ENCODE data around the gene ISLR2. TPM values are rescaled to one million over a fixed set of nuclear protein-coding genes. Genes with fewer than 3 reads are reported as not detected.

Gene ISLR2
- total RNA-seq, 1 donor from 2014 or later, result not detected

DNA sequence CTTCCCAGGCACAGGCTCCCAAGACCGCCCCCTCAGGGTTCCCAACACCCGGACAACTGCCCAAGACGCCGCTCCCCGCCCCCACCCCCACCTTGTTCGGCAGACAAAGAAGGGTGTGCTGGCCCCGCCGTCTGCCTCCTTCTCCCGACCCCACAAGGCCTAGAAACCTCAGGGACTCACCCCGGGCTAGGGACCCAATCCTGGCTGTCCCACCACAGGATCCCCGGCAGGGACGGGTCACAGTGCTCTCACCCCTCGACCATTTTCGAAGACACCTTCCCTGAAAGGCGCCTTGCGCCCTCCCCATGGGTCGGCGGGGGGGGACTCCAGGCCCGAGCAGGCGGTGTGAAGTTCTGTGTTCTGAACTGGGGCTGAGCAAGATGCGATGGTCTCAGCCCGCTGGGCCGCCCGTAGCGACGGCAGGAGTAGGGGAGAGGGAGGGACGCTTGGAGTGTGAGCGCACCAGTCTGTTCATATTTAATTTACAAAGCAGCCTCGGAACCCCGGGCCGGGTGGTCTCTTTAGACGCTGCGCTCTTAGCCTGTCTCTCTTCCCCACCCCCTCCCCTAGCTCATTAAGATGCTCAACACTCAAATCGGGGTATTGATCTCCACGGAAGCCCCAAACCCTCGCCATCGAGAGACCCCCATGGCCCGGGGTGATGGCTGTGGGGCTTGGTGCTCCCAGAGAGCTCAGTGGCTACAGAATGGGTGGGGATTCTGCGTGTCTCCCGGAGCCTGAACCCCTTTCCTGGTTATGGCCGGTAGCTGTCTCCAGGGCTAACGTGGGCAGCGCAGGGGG, 1.4 kb upstream of the ISLR2 start:
- intact Hi-C loops (cut with micrococcal nuclease), result loop anchor here (5.0 kb wide), 1 partner anchor 157 kb away; no protein-coding TSS in a partner anchor

DNA sequence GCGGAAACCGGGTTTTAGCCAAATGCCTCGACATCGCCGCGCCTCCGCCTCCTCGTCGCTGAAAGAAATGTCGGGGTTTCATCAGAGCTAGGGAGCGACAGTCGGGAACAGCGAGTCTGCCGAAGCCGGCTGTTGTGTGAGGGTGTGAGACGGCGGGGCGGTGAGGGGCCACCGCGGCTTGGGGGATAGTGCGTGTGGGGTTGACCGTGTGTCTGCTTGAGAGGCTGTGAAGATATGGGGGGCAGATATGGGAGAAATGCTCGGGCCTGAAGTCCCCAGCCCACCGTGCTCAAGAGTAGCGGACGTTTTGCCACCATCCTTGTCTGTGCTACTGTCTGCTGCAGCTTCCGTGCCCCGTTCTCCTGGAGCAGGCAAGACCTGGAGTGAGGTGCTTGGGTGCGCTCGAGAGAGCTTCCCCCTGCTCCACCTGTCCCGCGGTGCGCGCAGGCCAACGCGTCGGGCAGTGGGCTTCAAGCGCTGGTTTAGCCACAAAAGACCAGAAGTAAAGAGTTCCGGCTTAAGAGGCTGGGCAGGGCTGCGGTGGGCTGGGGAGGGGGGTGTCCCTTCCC, 716 bp upstream of the ISLR2 start:
- intact Hi-C loops (cut with micrococcal nuclease), result loop anchor here (5.0 kb wide), 1 partner anchor 157 kb away; no protein-coding TSS in a partner anchor

DNA sequence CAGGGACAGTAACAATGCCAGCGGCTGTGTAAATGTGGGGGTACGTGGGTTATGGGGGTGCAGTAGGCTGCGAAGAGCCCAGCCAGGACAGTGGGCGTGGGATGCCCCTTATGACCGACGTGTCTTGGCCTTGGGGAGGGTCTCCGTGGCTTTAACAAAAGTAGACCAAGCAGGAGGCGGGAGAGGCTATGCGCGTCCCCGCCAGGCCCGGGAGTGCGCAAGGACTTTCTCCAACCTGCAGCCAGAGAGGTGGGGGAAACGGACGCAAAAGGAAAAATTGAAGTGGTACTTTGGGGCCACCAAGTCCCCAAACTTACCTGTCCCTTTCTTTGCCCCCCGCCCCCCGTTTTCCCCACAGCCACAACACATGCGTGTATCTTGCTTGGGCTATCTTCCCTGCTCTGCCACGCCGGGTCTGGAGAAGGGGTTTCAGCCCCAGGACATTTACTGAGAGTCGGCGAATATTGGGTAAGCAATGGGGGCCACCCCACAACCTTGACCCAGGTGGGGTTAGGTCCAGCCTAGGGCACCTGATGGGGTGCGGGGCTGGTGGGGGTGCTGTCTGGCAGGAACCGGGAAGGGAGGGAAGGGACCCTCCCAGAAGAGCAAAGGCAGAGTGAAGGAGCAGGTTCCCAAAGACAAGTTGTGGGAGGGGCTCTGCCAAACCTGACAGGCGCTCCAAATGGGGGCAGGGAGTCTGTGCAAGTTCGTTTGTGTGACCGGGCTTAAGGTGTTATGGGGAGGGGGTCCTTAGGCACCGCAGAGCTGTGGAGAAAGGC, 652 bp downstream of the ISLR2 start:
- intact Hi-C loops (cut with micrococcal nuclease), result no loop called here

DNA sequence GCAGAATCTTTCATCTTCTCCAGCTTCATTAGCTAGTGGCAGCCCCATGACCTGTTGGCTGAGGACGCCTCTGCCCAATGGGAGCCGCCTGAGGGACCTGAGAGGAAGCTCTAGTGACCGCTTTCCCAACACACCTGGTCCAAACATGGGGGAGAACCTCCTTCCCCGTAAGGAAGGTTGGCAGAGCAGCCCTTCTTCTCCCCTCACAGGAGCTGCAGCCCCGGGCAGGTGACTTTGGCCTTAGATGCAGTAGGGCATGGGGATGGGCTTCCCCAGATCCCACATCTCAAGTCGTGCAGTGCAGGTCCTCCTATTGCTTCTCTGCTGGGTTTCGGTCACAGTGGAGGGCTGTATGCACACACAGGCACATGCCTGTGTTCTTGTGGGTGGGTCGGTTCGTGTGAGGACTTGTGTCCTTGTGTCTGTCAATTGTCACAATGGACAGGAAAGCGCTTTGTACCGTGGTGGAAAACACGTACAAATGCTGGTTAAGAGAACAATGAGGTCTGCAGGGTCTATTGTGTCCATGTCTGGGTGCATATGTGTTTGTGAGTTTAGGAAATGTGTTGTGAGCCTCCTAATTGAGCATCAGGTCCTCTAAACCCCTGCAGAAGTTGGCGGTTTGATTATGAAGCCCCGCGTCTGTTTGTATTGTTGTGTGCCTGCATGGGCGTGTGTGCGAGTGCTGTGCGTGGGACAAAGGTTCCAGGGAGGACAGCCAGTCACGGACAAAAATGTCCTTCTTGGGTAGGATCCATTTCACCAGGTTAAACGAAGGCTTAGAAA, 1.4 kb downstream of the ISLR2 start:
- intact Hi-C loops (cut with micrococcal nuclease), result no loop called here

DNA sequence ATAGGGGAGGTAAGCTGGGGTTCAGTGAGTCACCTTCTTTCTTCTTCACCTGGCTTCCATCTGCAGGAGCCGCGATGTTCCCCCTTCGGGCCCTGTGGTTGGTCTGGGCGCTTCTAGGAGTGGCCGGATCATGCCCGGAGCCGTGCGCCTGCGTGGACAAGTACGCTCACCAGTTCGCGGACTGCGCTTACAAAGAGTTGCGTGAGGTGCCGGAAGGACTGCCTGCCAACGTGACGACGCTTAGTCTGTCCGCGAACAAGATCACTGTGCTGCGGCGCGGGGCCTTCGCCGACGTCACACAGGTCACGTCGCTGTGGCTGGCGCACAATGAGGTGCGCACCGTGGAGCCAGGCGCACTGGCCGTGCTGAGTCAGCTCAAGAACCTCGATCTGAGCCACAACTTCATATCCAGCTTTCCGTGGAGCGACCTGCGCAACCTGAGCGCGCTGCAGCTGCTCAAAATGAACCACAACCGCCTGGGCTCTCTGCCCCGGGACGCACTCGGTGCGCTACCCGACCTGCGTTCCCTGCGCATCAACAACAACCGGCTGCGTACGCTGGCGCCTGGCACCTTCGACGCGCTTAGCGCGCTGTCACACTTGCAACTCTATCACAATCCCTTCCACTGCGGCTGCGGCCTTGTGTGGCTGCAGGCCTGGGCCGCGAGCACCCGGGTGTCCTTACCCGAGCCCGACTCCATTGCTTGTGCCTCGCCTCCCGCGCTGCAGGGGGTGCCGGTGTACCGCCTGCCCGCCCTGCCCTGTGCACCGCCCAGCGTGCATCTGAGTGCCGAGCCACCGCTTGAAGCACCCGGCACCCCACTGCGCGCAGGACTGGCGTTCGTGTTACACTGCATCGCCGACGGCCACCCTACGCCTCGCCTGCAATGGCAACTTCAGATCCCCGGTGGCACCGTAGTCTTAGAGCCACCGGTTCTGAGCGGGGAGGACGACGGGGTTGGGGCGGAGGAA, 2.6 kb downstream of the ISLR2 start:
- intact Hi-C loops (cut with micrococcal nuclease), result no loop called here

DNA sequence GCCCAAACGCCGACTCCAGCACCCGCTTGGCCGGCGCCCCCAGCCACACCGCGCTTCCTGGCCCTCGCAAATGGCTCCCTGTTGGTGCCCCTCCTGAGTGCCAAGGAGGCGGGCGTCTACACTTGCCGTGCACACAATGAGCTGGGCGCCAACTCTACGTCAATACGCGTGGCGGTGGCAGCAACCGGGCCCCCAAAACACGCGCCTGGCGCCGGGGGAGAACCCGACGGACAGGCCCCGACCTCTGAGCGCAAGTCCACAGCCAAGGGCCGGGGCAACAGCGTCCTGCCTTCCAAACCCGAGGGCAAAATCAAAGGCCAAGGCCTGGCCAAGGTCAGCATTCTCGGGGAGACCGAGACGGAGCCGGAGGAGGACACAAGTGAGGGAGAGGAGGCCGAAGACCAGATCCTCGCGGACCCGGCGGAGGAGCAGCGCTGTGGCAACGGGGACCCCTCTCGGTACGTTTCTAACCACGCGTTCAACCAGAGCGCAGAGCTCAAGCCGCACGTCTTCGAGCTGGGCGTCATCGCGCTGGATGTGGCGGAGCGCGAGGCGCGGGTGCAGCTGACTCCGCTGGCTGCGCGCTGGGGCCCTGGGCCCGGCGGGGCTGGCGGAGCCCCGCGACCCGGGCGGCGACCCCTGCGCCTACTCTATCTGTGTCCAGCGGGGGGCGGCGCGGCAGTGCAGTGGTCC, 3.5 kb downstream of the ISLR2 start:
- intact Hi-C loops (cut with micrococcal nuclease), result no loop called here

DNA sequence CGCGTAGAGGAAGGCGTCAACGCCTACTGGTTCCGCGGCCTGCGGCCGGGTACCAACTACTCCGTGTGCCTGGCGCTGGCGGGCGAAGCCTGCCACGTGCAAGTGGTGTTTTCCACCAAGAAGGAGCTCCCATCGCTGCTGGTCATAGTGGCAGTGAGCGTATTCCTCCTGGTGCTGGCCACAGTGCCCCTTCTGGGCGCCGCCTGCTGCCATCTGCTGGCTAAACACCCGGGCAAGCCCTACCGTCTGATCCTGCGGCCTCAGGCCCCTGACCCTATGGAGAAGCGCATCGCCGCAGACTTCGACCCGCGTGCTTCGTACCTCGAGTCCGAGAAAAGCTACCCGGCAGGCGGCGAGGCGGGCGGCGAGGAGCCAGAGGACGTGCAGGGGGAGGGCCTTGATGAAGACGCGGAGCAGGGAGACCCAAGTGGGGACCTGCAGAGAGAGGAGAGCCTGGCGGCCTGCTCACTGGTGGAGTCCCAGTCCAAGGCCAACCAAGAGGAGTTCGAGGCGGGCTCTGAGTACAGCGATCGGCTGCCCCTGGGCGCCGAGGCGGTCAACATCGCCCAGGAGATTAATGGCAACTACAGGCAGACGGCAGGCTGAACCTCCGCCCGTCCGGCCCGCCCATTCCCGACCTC, 4.1 kb downstream of the ISLR2 start:
- intact Hi-C loops (cut with micrococcal nuclease), result loop anchor here (1.0 kb wide), 1 partner anchor 7 kb away; no protein-coding TSS in a partner anchor

DNA sequence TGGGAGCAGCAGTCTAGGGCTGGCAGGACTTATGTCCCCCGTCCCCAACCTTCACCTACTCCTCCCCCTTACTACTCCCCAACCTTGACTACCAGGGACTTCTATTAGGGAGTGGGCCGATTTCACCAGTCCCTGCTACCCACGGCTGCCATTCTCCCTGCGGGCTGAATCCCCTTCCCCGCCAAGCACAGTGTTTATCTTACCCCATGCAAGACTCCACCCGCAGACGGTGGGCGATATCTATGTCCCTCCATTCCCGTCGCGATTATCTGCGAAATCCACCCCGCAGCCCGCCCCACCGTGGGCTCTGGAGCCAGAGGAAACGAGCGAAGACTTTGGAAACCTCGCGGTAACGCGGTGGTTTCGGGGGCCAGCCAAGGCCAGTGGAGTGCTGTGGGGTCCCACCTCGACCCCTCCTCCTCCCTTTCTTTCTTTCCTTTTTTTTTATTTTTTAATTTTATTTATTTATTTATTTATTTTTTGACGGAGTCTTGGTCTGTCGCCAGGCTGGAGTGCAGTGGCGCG, 4.7 kb downstream of the ISLR2 start:
- intact Hi-C loops (cut with micrococcal nuclease), result loop anchor here (1.0 kb wide), 1 partner anchor 8 kb away; no protein-coding TSS in a partner anchor

DNA sequence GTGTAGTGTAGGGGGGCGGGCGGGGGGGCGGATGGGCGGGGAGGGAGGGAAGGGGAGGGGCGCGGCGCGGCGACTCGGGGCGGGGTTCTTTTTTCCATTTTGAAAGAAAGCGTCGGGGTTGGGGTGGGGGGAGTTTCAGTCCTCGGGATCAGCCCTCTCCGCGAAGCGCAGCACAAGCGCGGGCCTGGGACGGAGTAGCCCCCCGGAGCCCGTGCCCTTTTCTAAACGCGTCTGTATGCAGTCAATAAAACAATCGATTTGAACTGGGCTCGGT, 6.1 kb downstream of the ISLR2 start:
- intact Hi-C loops (cut with micrococcal nuclease), result no loop called here

DNA sequence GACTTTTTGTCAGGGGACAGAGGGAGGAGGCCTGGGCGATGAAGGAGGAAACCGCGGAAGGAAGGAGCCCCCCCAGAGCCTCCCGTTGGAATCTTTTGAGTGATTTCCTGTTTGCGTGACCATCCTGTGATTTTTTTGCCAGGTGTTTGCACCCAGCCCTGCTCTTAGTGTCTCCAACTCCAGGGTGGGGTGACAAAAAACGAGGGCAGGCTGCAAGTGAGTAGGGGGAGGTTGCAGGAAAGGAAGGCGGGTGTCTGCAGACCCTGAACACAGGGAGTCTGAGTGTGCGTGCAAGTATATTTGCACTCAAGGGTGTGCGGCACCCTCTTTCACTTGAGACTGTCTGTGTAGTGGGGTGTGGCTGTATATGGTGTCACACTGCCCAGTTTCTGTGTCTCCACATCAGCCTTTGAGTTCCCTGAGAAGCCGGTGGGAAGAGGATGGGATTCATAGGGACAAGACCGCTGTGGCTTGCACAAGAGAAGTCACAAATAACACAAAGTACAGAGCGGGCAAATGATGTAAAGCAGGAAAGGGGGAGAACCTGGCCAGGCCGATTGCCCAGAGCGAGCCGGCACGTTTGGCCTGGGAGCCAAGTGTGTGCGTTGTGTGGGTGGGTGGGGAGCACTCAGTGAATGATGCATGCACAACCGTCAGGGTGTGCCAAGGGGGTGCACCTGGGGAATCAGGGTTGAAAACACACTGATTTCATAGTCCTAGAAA, 6.6 kb downstream of the ISLR2 start:
- intact Hi-C loops (cut with micrococcal nuclease), result no loop called here

DNA sequence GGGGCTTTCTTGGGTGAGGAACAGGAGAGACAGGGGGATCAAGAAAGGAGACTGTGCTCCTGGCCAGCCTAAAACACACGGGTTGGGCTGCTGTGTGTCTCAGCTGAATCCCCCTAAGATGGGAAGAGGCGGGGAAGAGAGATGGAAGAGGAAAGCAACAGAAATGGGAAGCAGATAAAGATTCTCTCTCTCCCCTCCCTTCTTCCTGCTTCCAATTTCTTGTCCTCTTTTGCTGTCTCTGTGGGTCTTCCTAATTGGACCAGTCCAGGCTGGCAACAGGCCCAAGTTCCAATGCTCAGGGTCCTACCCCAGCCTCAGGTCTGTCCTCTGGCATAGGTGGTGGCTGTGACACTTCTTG, 7.1 kb downstream of the ISLR2 start:
- intact Hi-C loops (cut with micrococcal nuclease), result no loop called here

DNA sequence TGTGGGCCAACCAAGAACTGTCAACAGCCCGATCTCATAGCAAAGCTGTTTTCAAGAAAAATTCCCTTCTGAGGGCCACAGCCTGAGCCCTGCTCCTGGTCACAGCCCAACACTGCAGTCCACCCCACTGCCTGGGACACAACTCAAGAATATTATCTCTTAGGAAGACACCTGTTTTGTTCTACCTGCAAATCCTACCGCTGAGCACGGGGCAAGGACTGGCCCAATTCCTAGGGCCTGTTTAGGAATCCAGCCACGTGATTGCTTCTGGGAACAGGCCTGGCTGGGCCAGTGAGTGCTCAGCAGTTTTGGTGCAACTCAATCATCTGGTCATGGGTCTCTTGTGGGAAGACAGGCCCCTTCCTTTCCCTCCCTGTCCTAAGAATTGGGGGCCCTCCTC, 8.3 kb downstream of the ISLR2 start:
- intact Hi-C loops (cut with micrococcal nuclease), result no loop called here

DNA sequence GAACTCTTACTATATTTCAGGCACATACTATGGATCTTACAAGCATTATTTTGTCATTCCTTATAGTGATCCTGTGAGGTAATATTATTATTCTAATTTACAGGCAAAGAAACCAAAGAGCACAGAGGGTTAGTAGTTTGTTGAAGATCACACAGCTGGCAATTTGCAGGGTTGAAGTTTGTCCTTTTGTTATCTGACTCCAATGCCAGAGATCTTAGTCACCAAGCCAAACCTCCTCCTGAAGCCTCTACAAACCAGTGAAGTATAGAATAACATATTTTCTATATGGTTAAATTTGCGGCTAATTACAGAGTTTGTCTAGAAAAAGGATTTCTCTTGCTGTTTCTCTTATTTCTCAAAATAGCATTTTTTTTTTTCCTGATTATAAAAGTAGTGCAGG, 11.2 kb downstream of the ISLR2 start:
- intact Hi-C loops (cut with micrococcal nuclease), result no loop called here

DNA sequence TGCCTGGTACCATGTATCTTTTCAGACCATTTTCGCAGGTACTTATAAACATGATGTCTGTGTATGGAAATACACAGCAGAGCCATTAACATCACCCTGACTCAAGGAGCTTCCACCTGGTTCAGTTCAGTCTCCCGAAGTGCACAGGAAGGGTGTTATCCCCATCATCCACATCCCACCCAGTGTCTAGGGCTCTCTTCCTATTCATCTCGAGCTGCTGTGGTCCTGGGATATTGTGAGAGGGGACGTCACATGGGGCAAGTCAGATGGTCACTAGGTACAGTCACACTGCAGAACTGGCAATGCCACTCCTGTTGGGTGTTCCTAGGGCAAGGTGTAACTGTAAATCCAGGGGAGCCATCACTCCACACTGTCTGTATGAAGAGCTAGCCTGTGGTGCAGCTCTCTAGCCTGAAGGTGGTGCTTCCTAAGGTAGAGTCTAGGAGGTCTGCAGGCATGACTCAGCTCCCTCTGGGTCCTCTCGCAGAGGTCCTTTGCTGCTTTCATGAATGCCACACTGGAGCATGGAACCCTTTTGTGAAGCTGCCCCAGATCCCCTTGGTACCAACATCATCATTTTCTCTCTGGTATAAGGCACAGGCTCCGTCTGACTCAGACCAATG, 13.9 kb downstream of the ISLR2 start:
- intact Hi-C loops (cut with micrococcal nuclease), result no loop called here

DNA sequence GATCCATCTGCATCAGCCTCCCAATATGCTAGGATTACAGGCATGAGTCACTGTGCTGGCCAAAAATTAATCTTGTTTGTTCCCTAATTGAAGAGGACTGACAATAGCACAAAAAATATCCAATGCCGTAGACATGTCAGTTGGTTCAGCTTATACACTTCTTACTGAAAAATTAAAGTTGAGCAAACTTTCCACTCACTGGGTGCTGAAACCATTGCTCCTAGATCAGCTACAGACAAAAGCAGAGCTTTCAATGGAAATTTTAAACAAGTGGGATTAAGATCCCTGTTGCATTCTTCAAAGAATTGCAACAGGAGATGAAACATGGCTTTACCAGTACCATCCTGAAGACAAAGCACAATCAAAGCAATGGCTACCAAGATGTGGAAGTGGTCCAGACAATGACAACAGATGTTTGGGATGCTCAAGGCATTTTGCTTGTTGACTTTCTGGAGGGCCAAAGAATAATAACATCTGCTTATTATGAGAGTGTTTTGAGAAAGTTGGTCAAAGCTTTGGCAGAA, 16.0 kb downstream of the ISLR2 start:
- intact Hi-C loops (cut with micrococcal nuclease), result no loop called here

DNA sequence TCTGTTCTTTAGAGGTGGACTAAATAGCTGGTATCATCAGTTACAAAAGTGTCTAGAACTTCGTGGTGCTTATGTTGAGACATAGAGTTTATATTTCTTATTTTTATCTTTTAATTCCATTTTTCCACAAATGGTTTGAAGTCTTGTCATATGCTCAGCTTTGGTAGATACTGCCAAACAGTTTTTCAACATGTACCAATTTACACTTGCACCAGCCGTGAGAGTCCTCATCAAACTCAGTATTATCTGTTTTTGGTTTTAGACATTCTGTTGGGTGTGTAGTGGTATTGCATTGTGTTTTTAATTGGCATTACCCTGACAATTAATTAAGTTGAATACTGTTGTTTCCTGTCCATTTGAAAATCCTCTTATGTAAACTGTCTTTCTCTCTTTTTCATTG, 16.7 kb downstream of the ISLR2 start:
- intact Hi-C loops (cut with micrococcal nuclease), result no loop called here

DNA sequence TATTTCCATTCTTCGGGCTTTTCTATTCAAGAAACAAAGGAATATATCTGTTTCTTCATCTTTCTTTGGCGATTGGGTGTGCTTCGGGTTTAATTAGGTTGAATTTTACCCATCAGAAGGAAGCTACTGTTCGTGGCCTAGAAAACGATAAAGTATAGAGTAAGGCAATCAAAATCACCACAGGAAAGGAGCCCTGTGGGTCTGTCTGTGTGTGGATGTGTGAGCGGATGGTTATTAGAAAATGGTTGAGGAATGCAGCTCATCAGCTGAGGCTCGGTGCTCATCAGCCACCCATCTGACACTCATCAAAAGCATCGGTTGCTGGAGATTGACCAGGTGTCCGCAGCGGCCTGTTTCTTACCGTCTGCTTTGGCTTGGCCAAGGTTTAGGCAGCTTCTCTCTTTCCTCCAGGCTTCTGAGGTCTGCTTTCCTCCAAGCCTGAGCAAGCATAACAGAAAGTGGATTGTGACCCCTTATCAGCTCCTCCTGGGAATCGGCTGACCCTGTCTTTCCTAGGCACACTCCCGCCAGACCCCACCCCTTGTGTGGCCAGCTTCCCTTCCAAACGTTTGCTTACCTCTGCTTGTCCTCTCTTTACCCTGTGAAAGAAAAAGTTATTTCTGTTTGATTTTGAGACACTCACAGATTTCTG, 25.5 kb downstream of the ISLR2 start:
- intact Hi-C loops (cut with micrococcal nuclease), result no loop called here

All from T-helper 1 cell treated with Interleukin-12 subunit alpha and Interleukin-12 subunit beta and Interleukin-4 antibody, amounts not matched to agents 30 ng/mL and 1 ng/mL, for 36 hours (primary cell).